ENCODE measurements around the gene BFSP2.

DNA sequence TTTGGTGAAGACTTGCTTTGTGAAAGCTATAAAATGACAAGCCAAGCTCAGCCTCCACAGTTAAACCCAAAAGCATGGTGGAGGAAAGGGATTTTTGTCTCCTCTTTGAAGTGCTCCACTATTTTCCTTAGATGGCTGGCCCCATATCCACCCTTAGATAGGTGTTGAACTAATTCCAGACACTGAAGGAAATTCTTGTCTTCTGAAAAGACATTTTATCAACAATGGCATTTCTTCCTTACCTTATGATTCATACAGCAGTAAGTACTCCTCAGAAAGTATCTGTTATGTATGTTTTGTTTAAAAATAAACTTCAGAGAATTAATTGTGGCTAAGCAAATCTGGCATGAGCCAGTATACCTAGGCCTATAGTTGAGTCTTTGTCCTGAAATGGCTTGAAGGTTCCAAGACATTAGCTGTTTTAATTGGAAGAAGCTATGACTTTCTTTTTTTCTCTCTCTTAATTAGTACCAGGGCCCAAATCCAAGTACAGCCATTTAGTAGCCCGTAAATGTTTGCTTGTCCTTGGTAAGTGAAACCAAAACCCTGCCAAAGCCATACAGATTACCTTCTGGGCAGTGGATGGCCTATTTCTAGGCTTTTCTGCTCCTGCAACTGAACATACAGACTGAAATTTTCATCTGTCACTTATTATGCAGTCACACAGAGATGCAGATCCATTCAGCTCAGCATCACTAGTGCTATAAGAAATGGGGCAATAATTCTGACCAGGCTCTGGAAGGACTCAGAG lies 5.1 kb upstream of the BFSP2 start:
- no peak for TF ChIP-seq POLR2AphosphoS5 (IDR thresholded peaks at IDR 0.05)
- TF ChIP-seq POLR2A (IDR thresholded peaks at IDR 0.05): no peak
- TF ChIP-seq, protein P1, sequence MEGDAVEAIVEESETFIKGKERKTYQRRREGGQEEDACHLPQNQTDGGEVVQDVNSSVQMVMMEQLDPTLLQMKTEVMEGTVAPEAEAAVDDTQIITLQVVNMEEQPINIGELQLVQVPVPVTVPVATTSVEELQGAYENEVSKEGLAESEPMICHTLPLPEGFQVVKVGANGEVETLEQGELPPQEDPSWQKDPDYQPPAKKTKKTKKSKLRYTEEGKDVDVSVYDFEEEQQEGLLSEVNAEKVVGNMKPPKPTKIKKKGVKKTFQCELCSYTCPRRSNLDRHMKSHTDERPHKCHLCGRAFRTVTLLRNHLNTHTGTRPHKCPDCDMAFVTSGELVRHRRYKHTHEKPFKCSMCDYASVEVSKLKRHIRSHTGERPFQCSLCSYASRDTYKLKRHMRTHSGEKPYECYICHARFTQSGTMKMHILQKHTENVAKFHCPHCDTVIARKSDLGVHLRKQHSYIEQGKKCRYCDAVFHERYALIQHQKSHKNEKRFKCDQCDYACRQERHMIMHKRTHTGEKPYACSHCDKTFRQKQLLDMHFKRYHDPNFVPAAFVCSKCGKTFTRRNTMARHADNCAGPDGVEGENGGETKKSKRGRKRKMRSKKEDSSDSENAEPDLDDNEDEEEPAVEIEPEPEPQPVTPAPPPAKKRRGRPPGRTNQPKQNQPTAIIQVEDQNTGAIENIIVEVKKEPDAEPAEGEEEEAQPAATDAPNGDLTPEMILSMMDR (IDR thresholded peaks at IDR 0.05): no peak
